Calu3 (cell line): ENCODE results near the gene TCF7L2. TPM values are rescaled to one million over a fixed set of nuclear protein-coding genes. Genes with fewer than 3 reads are reported as not detected.
"Not testable (repeated sequence)": the region's sequence is repeated elsewhere in the genome, so short reads cannot be mapped to it uniquely, and the experiment has no call there.

Experiments
- BruUV-seq: library from RNA; stranded (reverse); fragments of 400-500 nt; replicated peaks from 2 replicates; lab custom pipeline; 2021; lab: Mats Ljungman, UMichigan
- CTCF ChIA-PET: fragments of 300-600 bp; sonication (Branson Sonifier 250); formaldehyde crosslinking; loops from one replicate; lab custom pipeline; 2022; ENCODE audit warnings: antibody characterized with exemption; lab: Charles Lee
- DNase-seq: peaks from one replicate; pipeline ENCODE4 v3.0.0; 2022
- H3K27ac Mint-ChIP-seq: one replicate; pipeline ENCODE4 v1.8.0; 2022; ENCODE audit warnings: mixed read lengths; ENCODE audit not compliant: unreplicated experiment
- H3K27me3 Mint-ChIP-seq: one replicate; pipeline ENCODE4 v1.8.0; 2022; ENCODE audit warnings: mixed read lengths; ENCODE audit not compliant: unreplicated experiment
- H3K36me3 Mint-ChIP-seq: one replicate; pipeline ENCODE4 v1.8.0; 2022; ENCODE audit warnings: mild to moderate bottlenecking, moderate library complexity, mixed read lengths; ENCODE audit not compliant: insufficient read depth, unreplicated experiment
- H3K4me1 Mint-ChIP-seq: one replicate; pipeline ENCODE4 v1.8.0; 2022; ENCODE audit warnings: mild to moderate bottlenecking, low read depth, mixed read lengths; ENCODE audit not compliant: unreplicated experiment
- H3K4me3 Mint-ChIP-seq: one replicate; pipeline ENCODE4 v1.8.0; 2022; ENCODE audit warnings: mild to moderate bottlenecking, low read depth, moderate library complexity, mixed read lengths; ENCODE audit not compliant: unreplicated experiment
- H3K9me3 Mint-ChIP-seq: one replicate; pipeline ENCODE4 v1.8.0; 2022; ENCODE audit warnings: low read depth, mixed read lengths; ENCODE audit not compliant: unreplicated experiment
- intact Hi-C: fragments of 100-400 bp; cut with micrococcal nuclease; formaldehyde crosslinking; loops from one replicate; pipeline ENCODE4 v1.10.0; 2022; ENCODE audit not compliant: unreplicated experiment
- total RNA-seq: library from RNA; stranded (reverse); gene quantifications from 2 replicates; pipeline ENCODE4 v1.2.3, GENCODE V29; 2022
- TF ChIP-seq, protein P1 (sequence below): fragments of 200-600 bp; IDR thresholded peaks from one replicate; pipeline ENCODE4 v1.8.0; 2022; ENCODE audit warnings: antibody characterized with exemption; ENCODE audit not compliant: unreplicated experiment

TCF7L2 gene
- total RNA-seq, 1 experiment from 2014 or later: 36.6 TPM

DNA sequence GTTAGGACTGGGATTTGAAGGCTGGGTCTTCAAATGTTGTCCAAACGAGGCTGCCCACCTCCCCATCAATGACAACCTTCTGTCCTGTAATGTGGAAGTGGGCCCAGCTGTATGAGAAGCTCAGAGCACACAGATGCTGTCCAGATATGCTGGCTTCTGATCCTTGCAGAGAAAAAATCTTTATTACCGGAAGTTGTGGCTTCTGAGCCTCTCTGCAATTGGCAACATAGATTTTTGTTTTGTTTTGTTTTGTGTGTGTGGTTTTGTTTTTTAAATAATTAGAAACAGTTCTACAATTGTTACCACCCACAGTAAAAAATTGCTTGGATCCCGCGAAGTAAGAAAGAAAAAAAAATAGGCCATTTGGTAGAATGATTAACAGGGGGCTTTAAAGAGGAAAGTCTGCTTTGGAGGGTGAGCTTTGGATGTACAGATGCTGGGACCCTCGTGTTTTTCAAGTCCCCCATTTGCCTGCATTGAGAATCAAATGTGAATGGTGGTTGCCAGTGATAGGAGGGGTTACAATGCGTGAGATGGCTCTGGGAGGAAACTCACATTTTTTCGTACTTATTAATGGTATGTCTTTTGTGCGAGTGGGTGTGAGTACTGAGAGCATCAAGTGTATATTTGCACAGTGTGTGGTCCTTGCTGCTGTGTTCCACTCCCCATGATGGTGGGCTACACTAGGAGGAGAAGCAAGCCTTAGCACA is 153.2 kb downstream of the TCF7L2 start:
- H3K9me3 Mint-ChIP-seq: no peaks in the 10 kb centered on the region
- H3K36me3 Mint-ChIP-seq: peaks cover 6% of the 10 kb centered on the region
- peaks cover 16% of the 10 kb centered on the region for H3K4me1 Mint-ChIP-seq
- BruUV-seq: no TSS peak
- no peak overlapping the region for H3K4me3 Mint-ChIP-seq
- H3K27me3 Mint-ChIP-seq: no peaks in the 10 kb centered on the region
- no peak for DNase-seq
- H3K27ac Mint-ChIP-seq: no peak overlapping the region
- CTCF ChIA-PET: no interaction called here
- TF ChIP-seq, protein P1, sequence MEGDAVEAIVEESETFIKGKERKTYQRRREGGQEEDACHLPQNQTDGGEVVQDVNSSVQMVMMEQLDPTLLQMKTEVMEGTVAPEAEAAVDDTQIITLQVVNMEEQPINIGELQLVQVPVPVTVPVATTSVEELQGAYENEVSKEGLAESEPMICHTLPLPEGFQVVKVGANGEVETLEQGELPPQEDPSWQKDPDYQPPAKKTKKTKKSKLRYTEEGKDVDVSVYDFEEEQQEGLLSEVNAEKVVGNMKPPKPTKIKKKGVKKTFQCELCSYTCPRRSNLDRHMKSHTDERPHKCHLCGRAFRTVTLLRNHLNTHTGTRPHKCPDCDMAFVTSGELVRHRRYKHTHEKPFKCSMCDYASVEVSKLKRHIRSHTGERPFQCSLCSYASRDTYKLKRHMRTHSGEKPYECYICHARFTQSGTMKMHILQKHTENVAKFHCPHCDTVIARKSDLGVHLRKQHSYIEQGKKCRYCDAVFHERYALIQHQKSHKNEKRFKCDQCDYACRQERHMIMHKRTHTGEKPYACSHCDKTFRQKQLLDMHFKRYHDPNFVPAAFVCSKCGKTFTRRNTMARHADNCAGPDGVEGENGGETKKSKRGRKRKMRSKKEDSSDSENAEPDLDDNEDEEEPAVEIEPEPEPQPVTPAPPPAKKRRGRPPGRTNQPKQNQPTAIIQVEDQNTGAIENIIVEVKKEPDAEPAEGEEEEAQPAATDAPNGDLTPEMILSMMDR: no peak
- intact Hi-C loops: no loop called here

- intact Hi-C loops: no loop called here
- TF ChIP-seq, protein P1: no peak
- no peaks in the 10 kb centered on the region for H3K9me3 Mint-ChIP-seq
- H3K4me1 Mint-ChIP-seq: peaks cover 16% of the 10 kb centered on the region
- CTCF ChIA-PET: no interaction called here
- H3K4me3 Mint-ChIP-seq: no peak overlapping the region
- DNase-seq: no peak
- no TSS peak for BruUV-seq
- H3K27me3 Mint-ChIP-seq: no peaks in the 10 kb centered on the region
- no peak overlapping the region for H3K27ac Mint-ChIP-seq
- peaks cover 6% of the 10 kb centered on the region for H3K36me3 Mint-ChIP-seq
Observed at GRCh38 chr10:113104047-113104446, 154.0 kb downstream of the TCF7L2 start.

- intact Hi-C loops: no loop called here
- BruUV-seq: no TSS peak
- Mint-ChIP-seq H3K27ac (no peak overlapping the region), H3K27me3 (no peaks in the 10 kb centered on the region), H3K9me3 (no peaks in the 10 kb centered on the region), H3K4me1 (peaks cover 33% of the 10 kb centered on the region), H3K36me3 (no peaks in the 10 kb centered on the region), H3K4me3 (no peak overlapping the region)
- TF ChIP-seq, protein P1: peak; percentile 37
- peak; percentile 28 for DNase-seq
- CTCF ChIA-PET: no interaction called here
Observed at GRCh38 chr10:113108194-113108835, 158.3 kb downstream of the TCF7L2 start.

DNA sequence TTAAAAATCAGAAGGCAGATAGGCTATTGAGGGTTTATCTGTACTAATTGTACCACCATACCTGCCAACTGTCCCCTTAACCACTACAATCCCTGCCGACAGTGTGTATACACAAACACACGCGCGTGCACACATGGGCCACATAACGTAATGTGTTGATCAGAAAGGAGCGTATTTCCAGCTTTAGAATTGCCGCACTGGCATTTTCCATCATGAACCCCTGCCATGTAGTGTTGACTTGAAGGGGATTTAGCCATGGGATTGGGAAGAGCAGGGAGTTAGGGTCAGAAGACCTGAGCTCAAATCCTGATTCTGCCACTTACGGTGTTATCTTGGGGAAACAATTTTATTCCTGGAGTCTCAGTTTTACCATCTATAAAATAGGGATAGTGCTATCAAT is 158.9 kb downstream of the TCF7L2 start:
- H3K36me3 Mint-ChIP-seq: no peaks in the 10 kb centered on the region
- CTCF ChIA-PET: no interaction called here
- intact Hi-C loops: no loop called here
- H3K4me1 Mint-ChIP-seq: peaks cover 34% of the 10 kb centered on the region
- H3K4me3 Mint-ChIP-seq: no peak overlapping the region
- BruUV-seq: no TSS peak
- no peaks in the 10 kb centered on the region for H3K27me3 Mint-ChIP-seq
- no peaks in the 10 kb centered on the region for H3K9me3 Mint-ChIP-seq
- TF ChIP-seq, protein P1: no peak
- no peak for DNase-seq
- no peak overlapping the region for H3K27ac Mint-ChIP-seq

- H3K36me3 Mint-ChIP-seq, H3K27me3 Mint-ChIP-seq, H3K27ac Mint-ChIP-seq, H3K4me3 Mint-ChIP-seq, BruUV-seq, DNase-seq, CTCF ChIA-PET, intact Hi-C loops, H3K9me3 Mint-ChIP-seq: not testable (repeated sequence)
- peaks cover 35% of the 10 kb centered on the region for H3K4me1 Mint-ChIP-seq
Observed at GRCh38 chr10:113109482-113109881, 159.4 kb downstream of the TCF7L2 start.
